Tibial nerve (tissue), 4 donors: ENCODE data around the gene TRIM29. TPM values are rescaled to one million over a fixed set of nuclear protein-coding genes. Genes with fewer than 3 reads are reported as not detected.

Source experiments
- DNase-seq, 2 donors: peaks; one replicate each; pipeline ENCODE4 v3.0.0-alpha.2; 2019; ENCODE audit warnings: low spot score in 2 of 2
- H3K27ac ChIP-seq, 4 donors: fragments of 200-600 bp; sonication (generic) in 3 of 4; one replicate each; pipeline ENCODE4 v1.5.1; 2017 to 2019; ENCODE audit warnings: mild to moderate bottlenecking in 1 of 4
- H3K27me3 ChIP-seq, 2 donors: fragments of 200-600 bp; sonication (generic) in 1 of 2; one replicate each; pipeline versions ENCODE4 v1.5.1 to v1.6.0; 2017 to 2019
- H3K36me3 ChIP-seq, 3 donors: fragments of 200-600 bp; sonication (generic); one replicate each; pipeline ENCODE4 v1.5.1; 2018 to 2019
- H3K4me1 ChIP-seq, 4 donors: fragments of 200-600 bp; sonication (generic) in 3 of 4; one replicate each; pipeline ENCODE4 v1.5.1; 2017 to 2019
- H3K4me3 ChIP-seq, 4 donors: fragments of 200-600 bp; sonication (generic) in 3 of 4; one replicate each; pipeline ENCODE4 v1.5.1; 2017 to 2019; ENCODE audit warnings: mild to moderate bottlenecking in 1 of 4, moderate library complexity in 1 of 4
- H3K9me3 ChIP-seq, 4 donors: fragments of 200-600 bp; sonication (generic) in 3 of 4; one replicate each; pipeline ENCODE4 v1.5.1; 2017 to 2019
- CTCF ChIP-seq, 5 experiments: fragments of 200-600 bp in 3 of 5; fragments of 450-650 bp in 2 of 5; sonication (generic) in 3 of 5; IDR thresholded peaks; one replicate each; pipeline ENCODE4 v1.5.1; 2016 to 2019; ENCODE audit warnings: antibody characterized with exemption in 5 of 5, mild to moderate bottlenecking in 3 of 5, moderate library complexity in 2 of 5
- EP300 ChIP-seq, 2 donors: sonication (generic); formaldehyde crosslinking; IDR thresholded peaks; one replicate each; pipeline ENCODE4 v1.6.1; 2017; ENCODE audit warnings: antibody characterized with exemption in 2 of 2, mild to moderate bottlenecking in 1 of 2
- POLR2A ChIP-seq, 2 donors: fragments of 450-650 bp; IDR thresholded peaks; one replicate each; pipeline ENCODE4 v1.6.1; 2017; ENCODE audit warnings: antibody characterized with exemption in 2 of 2, mild to moderate bottlenecking in 2 of 2, moderate library complexity in 2 of 2
- WGBS, 2 donors: methylation state at CpG; one replicate each; pipeline ENCODE4 v1.1.5; 2018; 5-methylcytosine and 5-hydroxymethylcytosine counted together
- total RNA-seq, 4 donors: library from RNA; depleted of rRNA; stranded (reverse); fragments of >200 nt; gene quantifications; one replicate each; pipeline ENCODE4 v1.1.0, GENCODE V29; 2016

TRIM29 gene
- total RNA-seq: 10 to 100 TPM in 3 of 4 donors, 1 to 10 TPM in 1; 2.4 to 64.9 (median 40.7) TPM

GRCh38 chr11:120137611-120138521 is at the start of gene TRIM29:
TRIM29 (minus strand) TSS chr11:120138113; CDS start chr11:120138031, 82 bp downstream.
- no peak within 1 kb of the TSS for H3K27ac ChIP-seq
- no peak within 1 kb of the TSS for H3K4me3 ChIP-seq
- H3K27me3 ChIP-seq: peaks cover 0 to 10% of the 10 kb centered on the region in 2 donors
- no peaks in the 10 kb centered on the region for H3K4me1 ChIP-seq
- no peaks in the 10 kb centered on the region for H3K9me3 ChIP-seq
- DNase-seq: peak; percentile 3 to 12
- WGBS, 2 donors: 70 to 77% methylated on average over 29 to 40 of the region's 41 CpGs
- H3K36me3 ChIP-seq: no peaks in the 10 kb centered on the region
- no peak for TF ChIP-seq EP300 (IDR thresholded peaks at IDR 0.05)

GRCh38 chr11:120186774-120187591 is 49.1 kb upstream of the TRIM29 start:
- peak in 1 of 2 donors; percentile 9 for TF ChIP-seq EP300 (IDR thresholded peaks at IDR 0.05)
- no peak for TF ChIP-seq CTCF (IDR thresholded peaks at IDR 0.05)
- TF ChIP-seq POLR2A (IDR thresholded peaks at IDR 0.05): no peak
- peak overlapping the region; percentile 82 to 89 (median 86) for H3K27ac ChIP-seq
- no peaks in the 10 kb centered on the region for H3K9me3 ChIP-seq
- WGBS, 2 donors: 33 to 38% methylated on average over 17 of the region's 17 CpGs
- no peaks in the 10 kb centered on the region for H3K27me3 ChIP-seq
- no peak overlapping the region for H3K4me3 ChIP-seq
- peaks cover 0 to 82% (median 53%) of the 10 kb centered on the region in 4 donors for H3K4me1 ChIP-seq
- DNase-seq: no peak
- no peaks in the 10 kb centered on the region for H3K36me3 ChIP-seq

GRCh38 chr11:120186456-120186773 is 48.5 kb upstream of the TRIM29 start:
- no peaks in the 10 kb centered on the region for H3K36me3 ChIP-seq
- TF ChIP-seq CTCF (IDR thresholded peaks at IDR 0.05): no peak
- no peak for TF ChIP-seq POLR2A (IDR thresholded peaks at IDR 0.05)
- no peak for TF ChIP-seq EP300 (IDR thresholded peaks at IDR 0.05)
- DNase-seq: no peak
- no peaks in the 10 kb centered on the region for H3K9me3 ChIP-seq
- H3K27ac ChIP-seq: peak overlapping the region; percentile 82 to 89 (median 86)
- H3K27me3 ChIP-seq: no peaks in the 10 kb centered on the region
- peaks cover 0 to 85% (median 56%) of the 10 kb centered on the region in 4 donors for H3K4me1 ChIP-seq
- no peak overlapping the region for H3K4me3 ChIP-seq

- TF ChIP-seq EP300 (IDR thresholded peaks at IDR 0.05) (no peak), POLR2A (IDR thresholded peaks at IDR 0.05) (no peak), CTCF (IDR thresholded peaks at IDR 0.05) (no peak)
- peak overlapping the region; percentile 82 to 89 (median 86) for H3K27ac ChIP-seq
- H3K4me3 ChIP-seq: peak overlapping the region in 1 of 4 donors; percentile 20
- WGBS, 2 donors: 32 to 45% methylated on average over 3 of the region's 3 CpGs
- no peak for DNase-seq
- no peaks in the 10 kb centered on the region for H3K36me3 ChIP-seq
- no peaks in the 10 kb centered on the region for H3K27me3 ChIP-seq
- H3K9me3 ChIP-seq: no peaks in the 10 kb centered on the region
- H3K4me1 ChIP-seq: peaks cover 0 to 85% (median 59%) of the 10 kb centered on the region in 4 donors
These were observed 48.0 kb upstream of the TRIM29 start for GRCh38 chr11:120185706-120186455.
